Measurements from ENCODE around the gene UIMC1.

The UIMC1 gene

DNA sequence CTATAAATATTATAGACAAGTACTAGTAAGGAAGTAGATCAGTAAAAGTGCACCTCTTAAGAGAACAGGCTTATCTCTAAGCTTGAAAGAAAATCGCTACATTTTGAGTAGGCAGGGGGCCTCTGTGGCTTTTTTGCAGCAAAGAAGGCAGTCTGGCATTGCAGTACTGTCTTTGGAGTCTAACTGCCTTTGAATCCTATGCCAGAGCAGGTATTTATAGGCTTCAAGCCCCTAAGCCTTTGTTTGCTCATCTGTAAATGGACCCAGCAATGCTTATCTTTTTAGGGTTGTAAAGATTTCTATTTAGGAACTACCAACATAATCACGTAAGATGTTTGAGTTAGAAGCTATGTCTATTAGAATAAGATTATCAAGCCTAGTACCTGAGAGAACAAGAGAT is 83.8 kb downstream of the UIMC1 start:
- CTCF ChIA-PET, result no interaction called here
- POLR2A ChIA-PET, result no interaction called here
- TF ChIP-seq, protein P1, sequence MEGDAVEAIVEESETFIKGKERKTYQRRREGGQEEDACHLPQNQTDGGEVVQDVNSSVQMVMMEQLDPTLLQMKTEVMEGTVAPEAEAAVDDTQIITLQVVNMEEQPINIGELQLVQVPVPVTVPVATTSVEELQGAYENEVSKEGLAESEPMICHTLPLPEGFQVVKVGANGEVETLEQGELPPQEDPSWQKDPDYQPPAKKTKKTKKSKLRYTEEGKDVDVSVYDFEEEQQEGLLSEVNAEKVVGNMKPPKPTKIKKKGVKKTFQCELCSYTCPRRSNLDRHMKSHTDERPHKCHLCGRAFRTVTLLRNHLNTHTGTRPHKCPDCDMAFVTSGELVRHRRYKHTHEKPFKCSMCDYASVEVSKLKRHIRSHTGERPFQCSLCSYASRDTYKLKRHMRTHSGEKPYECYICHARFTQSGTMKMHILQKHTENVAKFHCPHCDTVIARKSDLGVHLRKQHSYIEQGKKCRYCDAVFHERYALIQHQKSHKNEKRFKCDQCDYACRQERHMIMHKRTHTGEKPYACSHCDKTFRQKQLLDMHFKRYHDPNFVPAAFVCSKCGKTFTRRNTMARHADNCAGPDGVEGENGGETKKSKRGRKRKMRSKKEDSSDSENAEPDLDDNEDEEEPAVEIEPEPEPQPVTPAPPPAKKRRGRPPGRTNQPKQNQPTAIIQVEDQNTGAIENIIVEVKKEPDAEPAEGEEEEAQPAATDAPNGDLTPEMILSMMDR (IDR thresholded peaks at IDR 0.05; ENCODE audit: control extremely low read depth, extremely low read depth, low read depth, missing control alignments), result no peak
- DNase-seq (ENCODE audit: extremely low spot score), result no peak

DNA sequence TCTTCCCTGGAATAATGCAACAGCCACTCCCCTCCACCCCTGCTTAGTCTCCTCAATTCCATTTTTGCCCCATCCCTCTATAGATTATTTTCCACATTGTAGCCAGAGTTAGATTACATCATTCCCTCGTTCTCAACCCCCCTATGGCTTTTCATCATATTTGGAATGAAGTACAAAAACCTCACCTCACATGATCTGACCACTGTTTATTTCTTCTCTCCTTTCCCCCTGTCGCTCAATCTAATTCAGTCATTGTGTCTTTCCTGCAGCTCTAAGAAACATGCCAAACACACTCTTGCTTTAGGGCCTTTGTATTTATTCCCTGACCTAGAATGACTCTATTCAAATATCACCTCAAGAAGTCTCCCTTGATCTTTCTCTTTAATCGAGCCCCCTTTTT is 84.9 kb downstream of the UIMC1 start:
- CTCF ChIA-PET, result no interaction called here
- POLR2A ChIA-PET, result interaction anchor here (0.6 kb wide), 1 partner anchor 9 kb away, joined by 3 read pairs; no protein-coding TSS in a partner anchor
- no peak for DNase-seq (ENCODE audit: extremely low spot score)
- TF ChIP-seq, protein P1 (IDR thresholded peaks at IDR 0.05; ENCODE audit: control extremely low read depth, extremely low read depth, low read depth, missing control alignments), result no peak

DNA sequence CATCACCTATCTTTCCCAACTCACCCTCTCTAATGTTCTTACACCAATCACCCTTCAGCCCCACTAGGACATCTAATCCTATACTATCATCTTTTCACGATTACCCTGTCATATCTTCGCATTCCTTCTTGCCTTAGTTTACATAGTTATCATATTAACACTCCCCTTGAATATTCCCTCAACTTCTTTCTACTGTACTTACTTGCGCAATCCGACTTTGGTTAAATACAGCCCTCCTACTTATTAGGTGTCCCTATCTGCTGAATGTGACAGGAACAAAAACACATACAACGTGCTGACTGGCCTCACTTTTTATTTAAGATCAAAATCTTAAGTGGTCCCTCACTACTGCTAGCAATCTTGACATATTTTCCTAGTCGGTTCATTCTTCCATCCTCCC is 88.0 kb downstream of the UIMC1 start:
- ChIA-PET CTCF (interaction anchor here (1.1 to 1.4 kb wide), 2 partner anchors 16 to 18 kb away, joined by 3 to 4 read pairs; no protein-coding TSS in a partner anchor), POLR2A (no interaction called here)
- DNase-seq (ENCODE audit: extremely low spot score), result no peak
- TF ChIP-seq, protein P1 (IDR thresholded peaks at IDR 0.05; ENCODE audit: control extremely low read depth, extremely low read depth, low read depth, missing control alignments), result no peak

DNA sequence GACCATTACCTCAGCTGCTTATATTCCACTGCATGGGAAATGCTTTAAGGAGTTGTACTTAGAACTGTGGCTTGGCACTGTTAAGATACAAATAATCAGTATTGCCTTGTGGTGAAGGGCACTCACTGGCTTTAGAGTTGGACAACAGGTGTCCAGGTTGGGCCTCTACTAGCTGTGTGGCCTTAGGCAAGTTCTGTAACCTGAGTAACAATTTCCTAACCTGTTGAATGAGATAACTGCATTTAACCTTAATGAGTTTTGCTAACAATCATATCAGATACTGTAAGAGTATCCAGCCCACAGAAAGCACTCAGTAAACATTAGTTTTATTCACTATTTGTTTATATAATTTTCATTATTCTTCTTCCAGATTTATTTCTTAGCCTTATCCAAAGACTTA is 90.2 kb downstream of the UIMC1 start:
- POLR2A ChIA-PET, result interaction anchor here (0.7 kb wide), 1 partner anchor 18 kb away, joined by 5 read pairs; no protein-coding TSS in a partner anchor

DNA sequence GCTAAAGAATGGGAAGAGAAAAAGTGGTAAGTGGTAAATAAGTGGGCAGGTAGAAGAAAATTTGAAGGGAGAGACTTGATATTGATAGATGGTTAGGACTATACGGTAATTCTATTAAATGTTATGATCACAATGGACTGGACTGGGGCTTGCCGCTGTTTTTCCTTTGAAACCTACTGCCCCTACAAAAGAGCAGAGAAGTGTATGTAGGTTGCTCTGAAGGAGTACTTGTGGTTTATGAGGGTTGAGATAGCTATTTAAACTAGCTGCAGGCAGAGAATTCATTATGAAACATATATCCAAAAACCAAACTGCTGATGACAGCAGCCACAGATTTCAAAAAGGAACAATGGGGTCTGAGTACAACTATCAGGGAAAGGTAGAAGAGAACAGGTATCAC is 90.7 kb downstream of the UIMC1 start:
- TF ChIP-seq, protein P1 (IDR thresholded peaks at IDR 0.05; ENCODE audit: control extremely low read depth, extremely low read depth, low read depth, missing control alignments), result no peak
- DNase-seq (ENCODE audit: extremely low spot score), result no peak
- CTCF ChIA-PET, result interaction anchor here (2.0 kb wide), 1 partner anchor 15 kb away, joined by 5 read pairs; no protein-coding TSS in a partner anchor
- POLR2A ChIA-PET, result interaction anchor here (0.7 kb wide), 1 partner anchor 17 kb away, joined by 5 read pairs; no protein-coding TSS in a partner anchor

More for the DNA sequence above, 90.2 kb downstream of the UIMC1 start:
- TF ChIP-seq, protein P1 (IDR thresholded peaks at IDR 0.05; ENCODE audit: control extremely low read depth, extremely low read depth, low read depth, missing control alignments), result no peak
- no peak for DNase-seq (ENCODE audit: extremely low spot score)
- CTCF ChIA-PET, result interaction anchor here (2.0 kb wide), 1 partner anchor 15 kb away, joined by 5 read pairs; no protein-coding TSS in a partner anchor

DNA sequence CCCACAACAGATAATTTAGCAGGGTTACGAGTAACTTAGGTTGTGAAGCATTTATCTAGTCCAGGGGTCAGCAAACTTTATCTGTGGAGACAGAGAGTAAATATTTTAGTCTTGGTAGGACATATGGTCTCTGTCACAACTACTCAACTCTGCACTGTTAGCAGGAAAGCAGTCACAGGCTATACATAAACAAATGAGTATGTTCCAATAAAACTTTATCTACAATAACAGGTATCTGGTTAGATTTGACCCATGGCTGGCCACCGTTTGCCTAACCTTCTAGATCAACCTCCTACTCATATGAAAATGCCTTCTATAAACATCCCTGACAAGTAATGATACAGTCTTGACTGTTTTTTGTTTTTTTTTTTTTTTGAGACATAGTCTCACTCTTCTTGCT is 94.5 kb downstream of the UIMC1 start:
- CTCF ChIA-PET, result interaction anchor here (1.0 to 1.1 kb wide), 3 partner anchors 9 to 17 kb away, joined by 3 to 5 read pairs (median 3); no protein-coding TSS in a partner anchor
- TF ChIP-seq, protein P1 (IDR thresholded peaks at IDR 0.05; ENCODE audit: control extremely low read depth, extremely low read depth, low read depth, missing control alignments), result no peak
- DNase-seq (ENCODE audit: extremely low spot score), result no peak
- POLR2A ChIA-PET, result no interaction called here
